Activated CD4-positive, CD25-positive, alpha-beta regulatory T cell (primary cell): ENCODE results near the gene CAMK2D.

Experiments
- DNase-seq, 4 experiments: peaks; one replicate each; lab custom pipeline; 2025; lab: John Stamatoyannopoulos, UW

CAMK2D gene

GRCh38 chr4:113604955-113605354 lies 156.6 kb downstream of the CAMK2D start:
- DNase-seq = no peak

DNA sequence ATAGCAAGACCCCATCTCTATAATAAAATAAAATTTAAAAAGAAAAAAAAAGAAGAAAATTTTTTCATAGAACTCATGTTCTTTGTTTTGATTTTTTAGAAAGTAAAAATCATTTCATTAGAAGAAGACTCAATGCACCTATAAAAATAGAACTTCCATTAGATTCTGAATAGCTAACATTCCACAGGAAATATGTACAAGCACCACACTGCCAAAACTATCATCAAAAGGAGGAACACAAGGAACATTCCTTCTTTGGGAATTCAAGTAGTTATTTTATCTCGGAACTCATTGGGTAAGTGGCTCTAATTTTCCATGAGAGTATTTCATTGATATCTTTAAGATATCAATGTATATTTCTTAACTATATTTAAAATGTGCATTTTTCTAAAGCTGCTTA lies 157.6 kb downstream of the CAMK2D start:
- no peak for DNase-seq

DNA sequence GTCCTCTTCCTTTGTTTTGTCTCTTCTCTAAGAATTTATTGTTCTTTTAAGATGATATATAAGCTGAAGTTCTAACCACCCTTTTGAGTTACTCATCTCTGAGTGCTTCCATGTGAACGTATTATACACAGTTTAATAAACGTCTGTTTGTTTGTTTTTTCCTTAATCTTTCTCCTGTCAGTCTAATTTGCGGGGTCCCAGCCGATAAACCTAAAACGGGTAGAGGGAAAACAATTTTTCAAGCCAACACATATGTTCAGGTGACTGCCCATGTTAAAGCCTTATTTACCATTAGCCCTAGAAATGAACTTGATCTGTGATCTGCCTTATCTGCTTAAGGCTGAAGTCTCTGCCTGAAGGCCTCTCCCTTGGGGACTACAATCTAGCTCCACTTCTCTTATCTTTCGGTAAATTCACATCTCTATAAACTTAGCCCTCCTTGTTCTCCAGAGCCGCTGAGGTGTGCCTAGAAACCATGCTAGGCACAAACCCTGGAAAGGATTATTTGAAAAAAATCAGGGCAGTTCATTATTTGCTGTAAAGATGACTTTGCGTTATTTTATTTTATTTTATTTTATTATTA lies 158.8 kb downstream of the CAMK2D start:
- no peak for DNase-seq

DNA sequence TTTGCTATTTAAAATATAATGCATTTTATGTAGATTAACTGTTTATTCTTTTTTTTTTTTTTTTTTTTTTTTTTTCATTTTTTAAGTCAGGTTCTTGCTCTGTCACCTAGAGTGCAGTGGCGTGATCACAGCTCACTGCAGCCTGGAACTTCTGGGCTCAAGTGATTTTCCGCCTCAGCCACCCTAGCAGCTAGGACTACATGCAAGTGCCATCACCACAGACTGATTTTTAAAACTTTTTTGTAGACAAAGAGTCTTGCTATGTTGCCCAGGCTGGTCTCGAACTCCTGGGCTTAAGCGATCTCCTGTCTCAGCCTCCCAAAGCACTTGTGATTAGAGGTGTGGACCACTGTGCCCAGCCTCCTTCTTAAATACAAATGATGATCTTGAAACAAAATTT lies 159.9 kb downstream of the CAMK2D start:
- no peak for DNase-seq

- no peak for DNase-seq
Observed at GRCh38 chr4:113596396-113596795, 165.1 kb downstream of the CAMK2D start.

- DNase-seq = no peak
Observed at GRCh38 chr4:113594231-113594556, 167.3 kb downstream of the CAMK2D start.

DNA sequence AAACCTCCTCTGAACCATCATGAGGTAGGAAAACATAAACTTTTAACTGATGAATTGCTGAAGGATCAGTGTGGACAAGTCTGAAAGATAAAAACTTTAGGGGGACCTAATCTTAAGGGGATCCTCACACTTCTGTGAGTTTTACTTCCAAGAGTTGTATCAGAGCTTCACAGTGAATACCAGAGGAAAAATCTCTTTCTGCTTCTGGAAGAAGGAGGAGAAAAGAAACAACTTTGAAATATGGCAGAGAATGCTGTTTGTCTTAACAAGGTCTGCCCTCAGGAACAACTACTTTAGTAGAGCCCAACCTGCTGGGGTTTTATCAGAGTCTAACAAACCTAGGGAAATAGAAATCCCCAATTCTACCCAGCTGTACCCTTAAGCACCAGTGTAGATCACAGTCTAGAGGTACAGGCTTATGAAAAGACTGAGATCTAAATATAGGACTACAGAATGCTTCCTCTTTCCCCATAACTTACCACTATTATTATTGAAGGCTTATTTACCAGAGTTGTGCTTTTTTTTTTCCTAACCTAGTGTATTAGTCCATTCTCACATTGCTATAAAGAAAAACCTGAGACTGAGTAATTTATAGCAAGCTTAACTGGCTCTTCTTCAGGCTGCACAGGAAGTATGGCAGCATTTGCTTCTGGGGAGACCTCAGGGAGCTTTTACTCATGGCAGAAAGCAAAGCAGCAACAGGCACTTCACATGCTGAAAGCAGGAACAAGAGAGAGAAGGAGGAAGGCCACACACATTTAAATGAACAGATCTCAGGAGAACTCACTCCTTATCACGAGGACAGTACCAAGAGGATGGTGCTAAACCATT lies 167.9 kb downstream of the CAMK2D start:
- DNase-seq = no peak

DNA sequence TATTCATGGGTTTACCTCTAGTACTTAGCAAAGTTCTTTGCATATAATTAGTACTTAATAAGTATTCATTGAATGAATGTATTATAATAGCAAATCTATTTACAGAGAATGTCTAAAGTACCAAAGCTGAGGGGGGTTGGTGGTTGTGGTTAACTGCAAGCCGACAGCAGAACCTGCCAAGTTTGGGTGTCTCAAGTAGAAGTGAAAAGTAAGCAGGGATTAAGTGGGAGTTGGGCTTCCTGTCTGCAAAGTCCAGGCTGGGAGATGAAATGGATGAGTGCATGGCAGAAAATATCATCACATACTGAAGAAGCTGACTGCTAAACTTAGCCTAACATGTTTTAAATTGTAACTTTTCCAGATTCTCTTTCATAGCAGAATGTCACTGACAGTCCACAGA lies 169.6 kb downstream of the CAMK2D start:
- no peak for DNase-seq

GRCh38 chr4:113588895-113589668 lies 172.5 kb downstream of the CAMK2D start:
- no peak for DNase-seq

DNA sequence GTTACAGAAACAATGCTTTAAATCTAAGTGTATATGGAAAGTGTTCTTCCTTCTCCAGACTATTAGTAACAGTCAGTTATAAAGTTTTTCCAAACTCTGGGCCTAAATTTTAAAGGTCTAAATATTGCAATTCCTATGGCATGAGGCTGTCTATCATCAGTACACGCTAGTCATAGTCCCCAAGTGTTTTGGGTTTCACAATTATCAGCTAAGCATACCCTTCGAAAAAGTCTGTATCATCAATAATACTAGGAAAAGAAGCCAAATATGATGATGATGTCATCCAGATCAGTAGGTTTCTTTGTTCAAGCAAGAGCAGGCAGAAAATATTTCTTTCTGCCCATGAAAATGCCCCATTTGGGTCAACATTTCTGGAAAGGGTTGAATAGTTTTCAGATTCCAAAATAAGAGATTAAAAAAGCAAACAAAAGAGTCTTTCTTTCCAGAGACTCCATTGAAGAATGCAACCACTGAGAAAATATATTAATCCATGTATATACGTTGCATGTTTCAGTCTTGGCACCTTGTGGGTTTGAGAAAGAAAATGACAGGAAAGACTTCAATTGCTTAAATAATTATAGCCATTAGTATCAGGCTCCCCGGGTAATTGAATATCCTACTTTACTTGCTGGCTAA lies 173.8 kb downstream of the CAMK2D start:
- DNase-seq = no peak

- DNase-seq = no peak
Observed at GRCh38 chr4:113587156-113587555, 174.4 kb downstream of the CAMK2D start.

GRCh38 chr4:113586072-113586471 lies 175.5 kb downstream of the CAMK2D start:
- DNase-seq = no peak

DNA sequence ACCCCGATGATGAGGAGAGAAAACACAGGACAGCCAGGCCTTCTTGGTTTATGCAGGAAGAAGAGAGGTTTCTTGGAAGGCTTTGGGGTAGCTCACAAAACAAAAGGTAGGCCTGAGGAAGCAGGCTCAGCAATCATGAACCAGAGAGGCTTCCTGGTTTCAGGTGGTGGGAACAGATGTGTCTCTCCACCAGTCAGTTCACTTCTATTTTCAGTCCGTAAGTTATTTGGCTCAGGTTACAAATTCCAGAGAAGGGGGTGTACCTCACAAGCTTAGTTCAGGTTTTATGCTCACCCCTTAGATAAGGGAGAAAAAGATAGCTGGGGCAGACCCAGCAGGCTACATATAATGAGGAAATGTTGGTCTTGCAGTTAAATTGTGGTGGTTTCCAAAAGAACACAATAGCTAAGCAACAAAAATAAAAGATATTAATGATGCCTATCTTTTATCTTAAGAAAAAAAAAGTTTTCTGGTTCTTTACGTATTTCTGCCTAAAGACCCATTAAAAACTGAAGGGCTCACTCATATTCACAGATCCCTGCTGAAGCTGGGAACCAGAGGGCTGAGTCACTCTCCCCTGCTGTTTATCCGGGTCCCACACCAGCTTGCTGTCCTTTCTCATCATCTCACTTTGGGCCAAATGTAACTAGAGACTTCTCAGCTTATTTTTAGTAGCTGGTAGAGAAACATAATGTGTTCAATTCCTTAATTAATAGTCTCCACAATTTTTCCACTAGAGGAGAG lies 177.0 kb downstream of the CAMK2D start:
- no peak for DNase-seq

GRCh38 chr4:113582737-113583136 lies 178.8 kb downstream of the CAMK2D start:
- DNase-seq = no peak

GRCh38 chr4:113579360-113579759 lies 182.2 kb downstream of the CAMK2D start:
- no peak for DNase-seq

DNA sequence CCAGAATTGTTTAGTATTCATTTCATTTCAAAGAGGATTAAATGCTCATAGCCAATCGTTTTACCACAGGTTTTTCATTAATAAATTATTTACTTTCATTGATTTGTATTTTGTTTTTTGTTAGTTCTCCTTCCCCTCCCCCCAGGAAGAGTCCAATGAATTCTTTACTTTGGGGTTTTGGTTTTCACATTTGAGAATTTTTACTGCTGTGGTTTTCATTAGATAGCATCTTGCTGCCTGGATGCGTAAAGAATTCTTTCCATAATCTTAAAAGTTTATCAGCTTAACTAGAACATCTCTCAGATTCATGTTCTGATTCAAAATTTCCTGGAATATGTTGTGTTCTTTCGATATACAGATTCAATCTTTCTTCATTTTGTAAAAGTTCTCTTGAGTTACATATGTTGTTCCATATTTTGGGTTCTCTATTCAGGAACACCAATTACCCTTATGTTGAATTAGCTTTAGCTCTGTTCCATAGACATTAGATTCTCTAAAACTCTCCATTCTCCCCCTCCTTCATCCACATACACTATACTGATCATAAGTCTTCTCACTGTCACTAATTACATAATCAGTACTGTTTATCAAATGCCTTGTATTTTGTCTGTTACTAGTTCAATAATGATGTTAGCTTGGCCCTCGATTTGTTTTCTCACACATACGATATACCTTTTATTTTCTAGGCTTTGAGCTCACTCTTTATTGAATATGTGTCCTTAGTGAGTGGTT lies 184.4 kb downstream of the CAMK2D start:
- no peak for DNase-seq

DNA sequence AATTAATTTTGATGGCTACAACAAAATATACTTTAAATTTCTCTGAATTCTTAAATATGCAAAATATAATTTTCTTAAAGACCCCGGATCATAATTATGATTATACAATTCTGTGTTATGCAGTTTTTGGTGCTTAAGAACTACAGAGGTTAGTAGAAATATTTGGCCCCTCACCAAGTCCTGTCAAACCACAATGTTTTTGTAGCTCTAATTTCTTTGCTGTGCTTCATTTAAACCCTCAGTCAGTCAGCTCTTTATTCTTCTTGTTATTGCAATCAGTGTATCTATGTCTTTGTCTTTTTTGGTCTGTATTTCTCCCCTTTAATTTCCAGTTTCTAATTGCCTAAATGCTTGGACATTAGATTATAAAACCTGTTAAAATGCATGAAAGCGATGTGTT lies 186.1 kb downstream of the CAMK2D start:
- no peak for DNase-seq

DNA sequence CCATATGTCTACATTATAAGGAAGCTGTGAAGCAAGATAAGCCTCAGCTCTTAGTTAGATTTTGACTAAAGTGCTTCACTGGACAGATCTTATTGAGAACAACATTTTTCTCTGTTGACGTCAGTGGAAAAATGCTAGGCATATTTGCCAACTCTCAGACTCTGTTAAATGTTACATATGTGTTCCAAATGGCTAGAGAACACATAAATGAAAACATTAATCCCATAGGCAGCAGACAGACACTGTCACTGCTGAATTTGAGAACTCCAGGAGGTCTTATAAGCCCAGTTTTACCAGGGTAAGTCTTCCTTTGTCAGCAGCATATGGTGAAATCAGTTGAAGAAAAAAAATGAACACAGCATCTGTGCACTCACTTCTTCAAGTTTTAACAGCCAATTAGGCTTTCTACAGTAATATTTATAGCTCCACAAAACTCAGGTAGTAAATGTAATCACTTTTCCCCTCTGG lies 186.9 kb downstream of the CAMK2D start:
- DNase-seq = no peak

DNA sequence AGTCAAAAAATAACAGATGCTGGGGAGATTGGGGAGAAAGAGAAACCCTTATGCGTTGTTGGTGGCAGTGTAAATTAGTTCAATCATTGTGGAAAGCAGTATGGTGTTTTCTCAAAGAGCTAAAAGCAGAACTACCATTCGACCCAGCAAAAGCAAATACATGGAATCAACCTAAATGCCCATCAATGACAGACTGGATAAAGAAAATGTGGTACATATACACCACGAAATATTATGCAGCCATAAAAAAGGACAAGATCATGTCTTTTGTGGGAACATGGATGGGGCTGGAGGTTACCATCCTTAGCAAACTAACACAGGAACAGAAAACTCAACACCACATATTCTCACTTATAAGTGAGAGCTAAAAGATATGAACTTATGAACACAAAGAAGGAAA lies 188.9 kb downstream of the CAMK2D start:
- DNase-seq = no peak

GRCh38 chr4:113566015-113566795 lies 195.3 kb downstream of the CAMK2D start:
- DNase-seq = no peak

- no peak for DNase-seq
Observed at GRCh38 chr4:113565702-113566012, 195.9 kb downstream of the CAMK2D start.
